Fibroblast of the aortic adventitia (primary cell): ENCODE results near the gene DDC. TPM values are rescaled to one million over a fixed set of nuclear protein-coding genes. Genes with fewer than 3 reads are reported as not detected.
A peak's percentile ranks its signal among the peaks of the same experiment; 100 is the strongest.

Experiments used
- DNase-seq: peaks from one replicate; pipeline ENCODE4 v3.0.0-alpha.2; 2010; ENCODE audit warnings: low read depth
- H3K4me3 ChIP-seq: 2 replicates; pipeline ENCODE4 v1.5.1; 2011; ENCODE audit warnings: low read depth, mild to moderate bottlenecking, control low read depth, low read length, moderate library complexity
- total RNA-seq: library from RNA; depleted of rRNA; stranded (reverse); fragments of >200 nt; gene quantifications from 2 replicates; pipeline ENCODE4 v1.2.3, GENCODE V29; 2012; ENCODE audit warnings: low replicate concordance
- TF ChIP-seq, protein P1 (sequence below): IDR thresholded peaks from 2 replicates; pipeline ENCODE4 v1.5.1; 2011; ENCODE audit warnings: mild to moderate bottlenecking, low read length, control low read depth, inconsistent platforms; ENCODE audit not compliant: insufficient read depth

The DDC gene
- total RNA-seq, 1 donor, result not detected

DNA sequence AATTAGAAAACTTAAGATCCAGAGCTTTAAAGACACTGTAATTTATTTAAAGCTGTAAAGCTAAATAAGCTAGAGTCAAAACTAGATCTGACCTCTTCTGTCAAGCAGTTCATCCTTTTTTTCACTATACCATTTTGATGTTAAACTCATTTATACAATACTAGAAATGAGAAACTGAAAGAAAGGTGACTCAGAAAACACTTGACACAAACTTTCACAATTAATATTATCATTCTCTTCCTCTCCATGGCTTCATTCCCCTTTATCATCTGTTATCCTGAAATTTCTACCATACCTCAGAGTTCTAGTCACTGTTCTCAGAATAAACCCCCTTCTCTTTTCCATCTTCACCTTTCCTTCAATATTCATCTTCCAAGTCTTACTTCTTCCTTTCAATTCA is 116.4 kb downstream of the DDC start:
- no peak for DNase-seq
- H3K4me3 ChIP-seq, result no peak overlapping the region
- TF ChIP-seq, protein P1, sequence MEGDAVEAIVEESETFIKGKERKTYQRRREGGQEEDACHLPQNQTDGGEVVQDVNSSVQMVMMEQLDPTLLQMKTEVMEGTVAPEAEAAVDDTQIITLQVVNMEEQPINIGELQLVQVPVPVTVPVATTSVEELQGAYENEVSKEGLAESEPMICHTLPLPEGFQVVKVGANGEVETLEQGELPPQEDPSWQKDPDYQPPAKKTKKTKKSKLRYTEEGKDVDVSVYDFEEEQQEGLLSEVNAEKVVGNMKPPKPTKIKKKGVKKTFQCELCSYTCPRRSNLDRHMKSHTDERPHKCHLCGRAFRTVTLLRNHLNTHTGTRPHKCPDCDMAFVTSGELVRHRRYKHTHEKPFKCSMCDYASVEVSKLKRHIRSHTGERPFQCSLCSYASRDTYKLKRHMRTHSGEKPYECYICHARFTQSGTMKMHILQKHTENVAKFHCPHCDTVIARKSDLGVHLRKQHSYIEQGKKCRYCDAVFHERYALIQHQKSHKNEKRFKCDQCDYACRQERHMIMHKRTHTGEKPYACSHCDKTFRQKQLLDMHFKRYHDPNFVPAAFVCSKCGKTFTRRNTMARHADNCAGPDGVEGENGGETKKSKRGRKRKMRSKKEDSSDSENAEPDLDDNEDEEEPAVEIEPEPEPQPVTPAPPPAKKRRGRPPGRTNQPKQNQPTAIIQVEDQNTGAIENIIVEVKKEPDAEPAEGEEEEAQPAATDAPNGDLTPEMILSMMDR, result no peak

DNA sequence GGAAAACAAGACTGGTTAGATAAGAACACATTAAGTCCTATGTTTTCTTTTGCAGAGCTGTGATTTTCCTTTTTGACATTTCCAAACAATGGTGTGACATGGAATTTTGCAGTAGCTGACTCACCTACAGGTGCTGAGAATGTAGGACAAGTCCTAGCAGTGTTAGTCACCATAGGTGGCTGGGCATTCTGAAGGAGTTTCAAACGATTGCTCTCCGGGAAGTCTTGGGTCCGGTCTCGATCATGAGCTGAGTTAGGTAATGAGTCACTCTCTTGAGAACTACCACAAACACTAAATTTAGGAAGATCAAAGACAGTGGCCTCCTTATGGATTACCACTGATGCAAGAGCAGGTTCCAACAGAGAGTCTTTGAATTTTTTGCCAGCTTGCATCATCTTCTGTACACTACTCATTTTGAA is 118.7 kb downstream of the DDC start:
- TF ChIP-seq, protein P1, result no peak
- H3K4me3 ChIP-seq, result no peak overlapping the region
- peak; percentile 48 for DNase-seq

DNA sequence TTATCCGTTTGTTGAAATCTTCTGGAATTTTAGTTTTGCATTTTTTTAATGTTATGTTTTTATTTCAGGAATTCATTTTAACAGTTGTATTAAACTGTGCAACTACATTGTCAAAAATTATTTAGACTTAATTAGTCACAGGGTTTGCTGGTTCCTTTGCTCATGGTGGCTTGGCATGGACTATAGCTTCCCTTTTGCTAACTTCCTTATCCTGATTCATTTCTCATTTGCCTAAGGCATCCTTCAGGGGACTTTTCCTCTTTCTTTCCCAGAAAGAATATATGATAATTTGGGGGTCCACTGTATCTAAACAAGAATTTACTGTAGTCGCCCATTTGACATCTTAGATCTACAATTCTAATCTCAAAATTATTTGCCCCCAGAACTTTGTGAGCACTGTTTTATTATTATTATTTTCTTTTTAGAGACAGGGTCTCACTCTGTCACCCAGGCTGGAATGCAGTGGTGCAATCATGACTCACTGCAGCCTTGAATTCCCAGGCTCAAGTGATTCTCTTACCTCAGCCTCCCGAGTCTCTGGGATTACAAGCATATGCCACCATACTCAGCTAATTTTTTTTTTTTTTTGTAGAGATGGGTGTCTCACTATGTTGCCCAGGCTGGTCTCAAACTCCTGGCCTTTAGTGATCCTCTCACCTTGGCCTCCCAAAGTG is 128.9 kb downstream of the DDC start:
- H3K4me3 ChIP-seq, result no peak overlapping the region
- DNase-seq, result peak; percentile 69
- TF ChIP-seq, protein P1, result no peak

DNA sequence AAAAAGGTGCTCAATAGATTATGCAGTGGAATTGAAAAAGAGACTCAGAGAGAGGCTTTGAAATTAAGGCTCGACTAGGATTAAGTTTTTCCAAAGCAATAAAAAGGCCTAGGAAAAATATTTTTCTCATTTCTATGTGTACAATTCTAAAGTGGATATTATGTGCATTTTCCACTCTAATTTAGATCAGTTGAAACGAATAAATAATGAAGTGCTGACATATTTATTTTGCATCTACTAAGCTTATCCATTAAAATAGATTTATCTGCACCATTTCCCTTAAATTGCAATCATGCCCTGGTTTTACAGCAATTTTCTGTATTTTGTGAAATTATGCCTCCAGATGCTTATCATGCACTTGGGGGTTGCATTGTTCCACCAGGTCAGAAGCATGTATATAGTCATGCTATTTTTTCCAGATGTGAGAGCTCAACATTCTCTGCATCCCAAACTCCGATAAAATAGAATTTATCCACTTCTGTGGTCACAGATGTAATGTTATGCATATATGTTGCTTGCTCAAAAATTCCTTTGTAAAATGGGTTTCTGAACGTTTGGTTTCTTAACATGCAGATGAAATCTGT is 133.4 kb downstream of the DDC start:
- TF ChIP-seq, protein P1, result no peak
- no peak overlapping the region for H3K4me3 ChIP-seq
- no peak for DNase-seq

DNA sequence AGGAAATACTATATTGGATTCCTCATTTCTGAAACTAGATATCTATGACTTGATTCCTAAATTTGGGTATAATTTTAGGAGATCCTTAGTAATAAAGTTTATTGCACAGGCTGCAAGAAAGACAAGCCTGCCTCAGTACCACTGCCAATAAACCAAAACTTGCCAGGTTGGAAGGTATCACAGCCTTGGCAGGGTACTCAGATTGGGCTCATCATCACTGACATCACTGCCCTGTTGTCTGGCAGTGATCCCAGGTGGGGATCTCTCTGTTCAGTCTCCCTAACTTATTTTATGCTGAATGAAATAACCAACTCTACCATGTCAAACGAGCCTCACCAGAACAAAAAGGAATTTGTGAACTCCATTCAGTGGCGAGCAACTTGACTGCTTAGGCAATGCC is 133.9 kb downstream of the DDC start:
- no peak for DNase-seq
- H3K4me3 ChIP-seq, result no peak overlapping the region
- TF ChIP-seq, protein P1, result no peak

DNA sequence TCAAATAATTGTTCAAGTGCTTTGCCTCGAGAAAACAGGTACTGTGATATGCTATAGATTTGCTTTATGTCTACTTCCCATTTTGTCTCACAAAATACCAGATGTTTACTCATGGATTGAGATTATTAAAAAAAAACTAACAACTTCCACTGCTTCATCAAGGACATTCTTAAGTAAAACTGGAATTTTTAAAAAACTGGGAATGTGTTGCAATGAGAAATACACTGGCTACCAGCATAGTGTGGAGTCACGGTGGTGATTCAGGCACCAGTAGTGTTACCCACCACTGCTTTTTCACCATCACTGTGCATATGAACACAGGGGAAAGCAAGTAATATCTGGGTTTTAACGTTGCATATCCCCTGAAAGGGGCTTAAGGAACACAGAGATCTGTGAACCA is 136.3 kb downstream of the DDC start:
- no peak for DNase-seq
- TF ChIP-seq, protein P1, result no peak
- no peak overlapping the region for H3K4me3 ChIP-seq
